Esophagus (tissue), 2 donors: Measurements from ENCODE around the gene TMTC3. TPM values are rescaled to one million over a fixed set of nuclear protein-coding genes. Genes with fewer than 3 reads are reported as not detected.

Experiments used
- H3K27ac ChIP-seq, 2 donors: one replicate each; pipeline ENCODE4 v1.5.1; 2013; ENCODE audit warnings: low read depth in 2 of 2, mild to moderate bottlenecking in 2 of 2, inconsistent platforms in 1 of 2, low read length in 1 of 2, moderate library complexity in 1 of 2
- H3K27me3 ChIP-seq, 2 donors: one replicate each; pipeline ENCODE4 v1.6.1; 2013; ENCODE audit warnings: low read length in 2 of 2, control low read depth in 1 of 2, mild to moderate bottlenecking in 1 of 2; ENCODE audit not compliant: insufficient read depth in 2 of 2, control insufficient read depth in 1 of 2
- H3K36me3 ChIP-seq, 2 donors: one replicate each; pipeline ENCODE4 v1.6.1; 2013; ENCODE audit warnings: low read length in 1 of 2; ENCODE audit not compliant: control insufficient read depth in 2 of 2, insufficient read depth in 2 of 2
- H3K4me1 ChIP-seq, 2 donors: one replicate each; pipeline ENCODE4 v1.6.1; 2013; ENCODE audit warnings: low read length in 1 of 2; ENCODE audit not compliant: control insufficient read depth in 2 of 2, insufficient read depth in 2 of 2
- H3K4me3 ChIP-seq, 2 donors: one replicate each; pipeline ENCODE4 v1.5.1; 2013; ENCODE audit warnings: low read length in 2 of 2, mild to moderate bottlenecking in 2 of 2, low read depth in 1 of 2, moderate library complexity in 1 of 2
- H3K9me3 ChIP-seq, 2 donors: one replicate each; pipeline ENCODE4 v1.6.1; 2013; ENCODE audit warnings: mild to moderate bottlenecking in 2 of 2, low read depth in 1 of 2, low read length in 1 of 2, moderate library complexity in 1 of 2; ENCODE audit not compliant: control insufficient read depth in 2 of 2, insufficient read depth in 1 of 2
- WGBS, 2 donors: extraction: QIAGEN DNeasy Blood & Tissue Kit; methylation state at CpG; one replicate each; pipeline ENCODE4 v1.1.7; 2013; 5-methylcytosine and 5-hydroxymethylcytosine counted together
- polyA plus RNA-seq, 2 donors: library from polyadenylated mRNA; stranded (reverse); fragments of 200-250 nt; gene quantifications; one replicate each; pipeline ENCODE4 v1.2.3, GENCODE V29; 2013
- donor health status: healthy with polysubstance abuse.
- donor health status: Bipolar disorder and iron deficiency.

TMTC3 gene
- polyA plus RNA-seq, 2 donors: 3.8 to 4.0 TPM

DNA sequence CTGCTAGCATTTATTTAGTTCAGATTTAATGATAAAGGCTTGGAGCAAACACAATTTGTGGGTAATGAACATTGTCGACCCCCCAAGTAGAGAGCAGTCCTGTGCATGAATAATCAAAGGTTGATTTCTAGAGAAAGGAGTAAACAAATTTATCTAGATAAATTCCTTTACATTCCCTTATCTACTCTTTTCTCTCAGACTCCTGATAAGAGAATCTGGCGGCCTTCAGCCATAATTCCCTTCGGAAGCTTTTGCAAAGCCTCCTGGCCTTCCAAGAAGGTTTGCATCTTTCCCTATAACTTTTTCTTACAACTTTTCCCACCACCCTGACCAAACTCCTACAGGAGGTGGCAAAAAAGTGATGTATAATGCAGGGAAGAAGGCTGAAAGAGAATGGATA, 42.1 kb downstream of the TMTC3 start:
- Histone ChIP-seq H3K36me3 (peaks cover 4 to 10% of the 10 kb centered on the region in 2 donors), H3K27ac (no peak overlapping the region), H3K9me3 (no peaks in the 10 kb centered on the region), H3K4me3 (no peak overlapping the region), H3K4me1 (no peaks in the 10 kb centered on the region), H3K27me3 (no peaks in the 10 kb centered on the region)
- WGBS, 2 donors: 73 to 86% methylated on average over 3 of the region's 3 CpGs

DNA sequence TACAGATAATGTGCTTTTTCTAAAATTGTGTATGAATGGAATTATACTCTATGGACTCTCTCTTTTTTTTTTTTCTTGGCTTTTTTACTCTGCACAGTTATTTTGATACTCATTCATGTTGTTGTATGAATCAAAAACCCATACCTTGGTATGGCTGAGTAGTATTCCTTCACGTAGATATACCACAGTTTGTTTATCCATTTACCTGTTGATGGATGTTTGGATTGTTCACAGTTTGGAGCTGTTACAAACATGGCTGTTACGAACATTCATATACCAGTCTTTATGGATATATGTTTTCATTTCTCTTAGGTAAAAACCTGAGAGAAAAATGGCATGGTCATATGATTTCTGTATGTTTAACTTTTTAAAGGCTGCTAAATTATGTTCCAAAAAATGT, 43.2 kb downstream of the TMTC3 start:
- no peaks in the 10 kb centered on the region for H3K9me3 ChIP-seq
- WGBS, 2 donors: 98 to 100% methylated on average over 2 of the region's 2 CpGs
- peaks cover 4 to 9% of the 10 kb centered on the region in 2 donors for H3K36me3 ChIP-seq
- H3K27me3 ChIP-seq: no peaks in the 10 kb centered on the region
- H3K4me3 ChIP-seq: no peak overlapping the region
- H3K27ac ChIP-seq: no peak overlapping the region
- no peaks in the 10 kb centered on the region for H3K4me1 ChIP-seq

- Histone ChIP-seq H3K27me3 (no peaks in the 10 kb centered on the region), H3K4me1 (no peaks in the 10 kb centered on the region), H3K36me3 (peaks cover 4 to 6% of the 10 kb centered on the region in 2 donors)
Measured at GRCh38 chr12:88185988-88186387, 43.9 kb downstream of the TMTC3 start.

DNA sequence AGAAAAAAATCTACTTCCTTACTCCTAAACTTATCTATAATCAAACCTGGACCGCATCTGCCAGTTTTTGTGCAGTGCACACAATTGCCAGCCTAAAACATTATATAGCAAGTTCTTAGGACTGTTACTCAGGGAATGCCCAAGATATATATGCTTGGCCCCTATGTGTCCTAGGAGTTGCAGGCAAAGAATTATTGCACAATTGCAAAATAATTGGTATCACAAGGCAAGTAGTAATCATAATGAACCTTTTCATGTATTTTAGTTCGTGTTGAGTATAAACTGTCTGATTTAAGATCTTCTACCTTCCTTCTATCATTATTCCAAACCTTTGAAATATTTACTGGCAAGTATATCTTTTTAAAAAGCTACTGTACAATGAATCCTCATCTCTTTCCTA, 45.5 kb downstream of the TMTC3 start:
- H3K4me1 ChIP-seq: no peaks in the 10 kb centered on the region
- peaks cover 4 to 6% of the 10 kb centered on the region in 2 donors for H3K36me3 ChIP-seq
- H3K27ac ChIP-seq: no peak overlapping the region
- H3K9me3 ChIP-seq: no peaks in the 10 kb centered on the region
- no peak overlapping the region for H3K4me3 ChIP-seq
- no peaks in the 10 kb centered on the region for H3K27me3 ChIP-seq
- 93 to 96% methylated on average over 2 of the region's 2 CpGs for WGBS, 2 donors

More at GRCh38 chr12:88185988-88186387, 43.9 kb downstream of the TMTC3 start:
- no peak overlapping the region for H3K4me3 ChIP-seq
- H3K9me3 ChIP-seq: no peaks in the 10 kb centered on the region
- H3K27ac ChIP-seq: no peak overlapping the region

DNA sequence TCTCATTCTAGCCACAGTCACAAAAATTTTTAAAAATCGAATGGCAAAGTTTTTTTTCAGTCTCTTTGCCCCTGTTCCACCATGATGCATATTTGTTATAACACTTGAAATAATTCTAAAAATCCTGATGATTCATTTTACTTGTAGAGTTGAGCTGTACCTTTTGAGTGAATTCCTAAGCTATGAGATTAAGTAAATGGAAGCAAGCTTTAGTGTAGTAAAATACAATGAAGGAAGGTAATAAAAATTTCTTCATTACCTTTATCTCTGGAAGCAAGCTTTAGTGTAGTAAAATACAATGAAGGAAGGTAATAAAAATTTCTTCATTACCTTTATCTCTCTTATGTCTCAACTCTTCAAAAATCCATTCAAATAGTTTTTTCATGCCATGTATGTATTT, 46.1 kb downstream of the TMTC3 start:
- Histone ChIP-seq H3K4me3 (no peak overlapping the region), H3K27me3 (no peaks in the 10 kb centered on the region), H3K27ac (no peak overlapping the region), H3K36me3 (peaks cover 0 to 6% of the 10 kb centered on the region in 2 donors), H3K4me1 (no peaks in the 10 kb centered on the region), H3K9me3 (no peaks in the 10 kb centered on the region)
- WGBS, 2 donors: 85 to 93% methylated on average over 1 of the region's 1 CpG

DNA sequence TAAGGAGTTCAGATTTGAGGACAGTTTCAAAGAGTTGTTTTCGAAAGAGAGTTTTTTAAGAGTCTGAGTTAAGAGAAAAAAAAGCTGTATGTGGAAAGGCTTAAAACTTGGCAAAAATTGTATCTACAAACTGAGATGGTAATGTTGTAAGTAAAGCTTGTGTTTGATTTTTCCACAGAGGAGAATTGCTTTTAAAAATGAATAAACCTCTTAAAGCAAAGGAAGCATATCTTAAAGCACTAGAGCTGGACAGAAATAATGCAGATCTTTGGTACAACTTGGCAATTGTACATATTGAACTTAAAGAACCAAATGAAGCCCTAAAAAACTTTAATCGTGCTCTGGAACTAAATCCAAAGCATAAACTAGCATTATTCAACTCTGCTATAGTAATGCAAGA, 50.3 kb downstream of the TMTC3 start:
- WGBS, 2 donors: 72 to 77% methylated on average over 2 of the region's 2 CpGs
- no peaks in the 10 kb centered on the region for H3K36me3 ChIP-seq
- no peaks in the 10 kb centered on the region for H3K4me1 ChIP-seq
- H3K27me3 ChIP-seq: no peaks in the 10 kb centered on the region
- H3K9me3 ChIP-seq: no peaks in the 10 kb centered on the region
- no peak overlapping the region for H3K4me3 ChIP-seq
- no peak overlapping the region for H3K27ac ChIP-seq

DNA sequence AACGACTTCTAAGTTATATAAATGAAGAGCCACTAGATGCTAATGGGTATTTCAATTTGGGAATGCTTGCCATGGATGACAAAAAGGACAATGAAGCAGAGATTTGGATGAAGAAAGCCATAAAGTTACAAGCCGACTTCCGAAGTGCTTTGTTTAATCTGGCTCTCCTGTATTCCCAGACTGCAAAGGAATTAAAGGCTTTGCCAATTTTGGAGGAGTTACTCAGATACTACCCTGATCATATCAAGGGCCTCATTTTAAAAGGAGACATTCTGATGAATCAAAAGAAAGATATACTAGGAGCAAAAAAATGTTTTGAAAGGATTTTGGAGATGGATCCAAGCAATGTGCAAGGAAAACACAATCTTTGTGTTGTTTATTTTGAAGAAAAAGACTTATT, 52.8 kb downstream of the TMTC3 start:
- H3K27ac ChIP-seq: no peak overlapping the region
- H3K9me3 ChIP-seq: no peaks in the 10 kb centered on the region
- no peak overlapping the region for H3K4me3 ChIP-seq
- WGBS, 2 donors: 77 to 79% methylated on average over 3 of the region's 3 CpGs
- no peaks in the 10 kb centered on the region for H3K27me3 ChIP-seq
- no peaks in the 10 kb centered on the region for H3K36me3 ChIP-seq
- no peaks in the 10 kb centered on the region for H3K4me1 ChIP-seq

GRCh38 chr12:88200029-88200428, 57.9 kb downstream of the TMTC3 start:
- Histone ChIP-seq H3K36me3 (no peaks in the 10 kb centered on the region), H3K27me3 (no peaks in the 10 kb centered on the region), H3K4me3 (no peak overlapping the region), H3K27ac (no peak overlapping the region), H3K9me3 (peaks cover 0 to 4% of the 10 kb centered on the region in 2 donors), H3K4me1 (no peaks in the 10 kb centered on the region)
- WGBS, 2 donors: 96 to 98% methylated on average over 2 of the region's 2 CpGs

DNA sequence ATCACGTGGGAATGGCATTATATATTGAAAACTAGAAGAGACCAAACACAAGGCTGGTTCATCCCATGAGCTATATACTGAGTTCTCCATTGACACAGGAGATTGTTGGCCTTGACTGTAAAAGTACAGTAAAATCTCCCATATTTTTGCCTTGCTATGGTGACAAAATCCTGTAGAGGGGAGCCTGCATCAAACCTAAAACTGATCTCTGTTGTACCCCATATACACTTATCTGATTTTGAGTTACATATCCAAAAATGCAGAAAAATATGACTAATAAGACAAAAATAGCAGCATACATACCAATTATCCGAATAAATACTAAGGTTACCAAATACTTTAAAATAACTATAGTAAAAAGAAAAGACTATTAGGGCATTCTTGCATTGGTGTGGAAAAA, 60.4 kb downstream of the TMTC3 start:
- Histone ChIP-seq H3K9me3 (peaks cover 0 to 4% of the 10 kb centered on the region in 2 donors), H3K27me3 (no peaks in the 10 kb centered on the region), H3K4me1 (no peaks in the 10 kb centered on the region), H3K36me3 (no peaks in the 10 kb centered on the region), H3K27ac (no peak overlapping the region), H3K4me3 (no peak overlapping the region)
- 64 to 70% methylated on average over 2 of the region's 2 CpGs for WGBS, 2 donors

GRCh38 chr12:88206601-88207000, 64.5 kb downstream of the TMTC3 start:
- Histone ChIP-seq H3K4me3 (no peak overlapping the region), H3K9me3 (peaks cover 0 to 12% of the 10 kb centered on the region in 2 donors), H3K27me3 (no peaks in the 10 kb centered on the region), H3K4me1 (no peaks in the 10 kb centered on the region), H3K27ac (no peak overlapping the region), H3K36me3 (no peaks in the 10 kb centered on the region)
- 86 to 93% methylated on average over 1 of the region's 1 CpG for WGBS, 2 donors
